HCT116 (cell line): ENCODE data around the gene COG5.

Source experiments
- ATF3 ChIP-seq: IDR thresholded peaks from 2 replicates; pipeline ENCODE4 v1.6.1; 2012
- CEBPB ChIP-seq: IDR thresholded peaks from 2 replicates; pipeline ENCODE4 v1.6.1; 2012; ENCODE audit warnings: low read depth
- CTCF ChIP-seq, 3 experiments: fragments of 200-600 bp in 1 of 3; sonication (generic) in 1 of 3; IDR thresholded peaks in 2 of 3; conservative IDR thresholded peaks in 1 of 3; 2 replicates each; pipeline ENCODE4 v1.5.1; 2012 to 2017; ENCODE audit warnings: low read depth in 2 of 3, low read length in 2 of 3, antibody characterized with exemption in 1 of 3, borderline replicate concordance in 1 of 3, control low read depth in 1 of 3, mild to moderate bottlenecking in 1 of 3, mixed read lengths in 1 of 3, mixed run types in 1 of 3, moderate library complexity in 1 of 3; ENCODE audit not compliant: insufficient read depth in 1 of 3
- EZH2 ChIP-seq: fragments of 200-600 bp; sonication (generic); IDR thresholded peaks from 2 replicates; pipeline ENCODE4 v1.6.1; 2017; ENCODE audit warnings: antibody characterized with exemption, mixed run types
- FOSL1 ChIP-seq: IDR thresholded peaks from 2 replicates; pipeline ENCODE4 v1.6.1; 2012; ENCODE audit warnings: low read depth
- MAX ChIP-seq: IDR thresholded peaks from 2 replicates; pipeline ENCODE4 v1.6.1; 2012
- POLR2A ChIP-seq: IDR thresholded peaks from 2 replicates; pipeline ENCODE4 v1.7.0; 2011; ENCODE audit warnings: borderline replicate concordance; ENCODE audit not compliant: insufficient read depth, insufficient read length; ENCODE audit errors: extremely low read depth
- POLR2AphosphoS5 ChIP-seq: IDR thresholded peaks from 2 replicates; pipeline ENCODE4 v1.6.1; 2011; ENCODE audit warnings: mild to moderate bottlenecking, low read depth, low read length, moderate library complexity
- RAD21 ChIP-seq: IDR thresholded peaks from 2 replicates; pipeline ENCODE4 v1.6.1; 2012; ENCODE audit warnings: low read depth, mild to moderate bottlenecking
- SIN3A ChIP-seq: IDR thresholded peaks from 2 replicates; pipeline ENCODE4 v1.6.1; 2012; ENCODE audit warnings: low read depth
- ZBTB33 ChIP-seq: IDR thresholded peaks from 2 replicates; pipeline ENCODE4 v1.6.1; 2011; ENCODE audit warnings: mild to moderate bottlenecking, low read length, moderate library complexity; ENCODE audit not compliant: insufficient replicate concordance; ENCODE audit errors: extremely low read depth
- TF ChIP-seq, protein P1 (sequence below): IDR thresholded peaks from 2 replicates; pipeline ENCODE4 v1.6.1; 2012; ENCODE audit warnings: low read depth

DNA sequence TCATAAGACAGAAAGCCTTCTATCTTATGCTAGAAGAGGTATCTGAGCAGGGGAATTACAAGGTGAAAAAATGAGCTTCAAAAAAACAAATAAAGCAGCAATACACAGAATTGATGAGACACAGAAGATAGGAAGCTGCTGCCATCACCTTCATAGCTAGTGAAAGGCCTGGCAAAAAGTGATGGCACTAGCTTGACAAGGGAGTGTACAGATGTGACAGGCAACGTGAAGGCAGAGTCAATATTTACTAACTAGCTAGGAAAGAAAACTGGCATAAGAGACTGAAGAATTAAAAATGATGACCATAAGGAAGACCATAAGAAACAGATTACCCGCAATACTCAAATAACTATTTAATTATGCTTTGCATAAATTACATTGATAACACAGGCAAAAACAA lies 84.4 kb downstream of the COG5 start:
- no peak for TF ChIP-seq CTCF (IDR thresholded peaks at IDR 0.05 in 2 of 3, conservative IDR thresholded peaks at IDR 0.05 in 1 of 3; ENCODE audit: borderline replicate concordance in 1 of 3, insufficient read depth in 1 of 3, low read depth in 2 of 3, low read length in 2 of 3)
- TF ChIP-seq POLR2A, result no peak
- no peak for TF ChIP-seq EZH2
- no peak for TF ChIP-seq FOSL1
- no peak for TF ChIP-seq MAX
- TF ChIP-seq, protein P1, sequence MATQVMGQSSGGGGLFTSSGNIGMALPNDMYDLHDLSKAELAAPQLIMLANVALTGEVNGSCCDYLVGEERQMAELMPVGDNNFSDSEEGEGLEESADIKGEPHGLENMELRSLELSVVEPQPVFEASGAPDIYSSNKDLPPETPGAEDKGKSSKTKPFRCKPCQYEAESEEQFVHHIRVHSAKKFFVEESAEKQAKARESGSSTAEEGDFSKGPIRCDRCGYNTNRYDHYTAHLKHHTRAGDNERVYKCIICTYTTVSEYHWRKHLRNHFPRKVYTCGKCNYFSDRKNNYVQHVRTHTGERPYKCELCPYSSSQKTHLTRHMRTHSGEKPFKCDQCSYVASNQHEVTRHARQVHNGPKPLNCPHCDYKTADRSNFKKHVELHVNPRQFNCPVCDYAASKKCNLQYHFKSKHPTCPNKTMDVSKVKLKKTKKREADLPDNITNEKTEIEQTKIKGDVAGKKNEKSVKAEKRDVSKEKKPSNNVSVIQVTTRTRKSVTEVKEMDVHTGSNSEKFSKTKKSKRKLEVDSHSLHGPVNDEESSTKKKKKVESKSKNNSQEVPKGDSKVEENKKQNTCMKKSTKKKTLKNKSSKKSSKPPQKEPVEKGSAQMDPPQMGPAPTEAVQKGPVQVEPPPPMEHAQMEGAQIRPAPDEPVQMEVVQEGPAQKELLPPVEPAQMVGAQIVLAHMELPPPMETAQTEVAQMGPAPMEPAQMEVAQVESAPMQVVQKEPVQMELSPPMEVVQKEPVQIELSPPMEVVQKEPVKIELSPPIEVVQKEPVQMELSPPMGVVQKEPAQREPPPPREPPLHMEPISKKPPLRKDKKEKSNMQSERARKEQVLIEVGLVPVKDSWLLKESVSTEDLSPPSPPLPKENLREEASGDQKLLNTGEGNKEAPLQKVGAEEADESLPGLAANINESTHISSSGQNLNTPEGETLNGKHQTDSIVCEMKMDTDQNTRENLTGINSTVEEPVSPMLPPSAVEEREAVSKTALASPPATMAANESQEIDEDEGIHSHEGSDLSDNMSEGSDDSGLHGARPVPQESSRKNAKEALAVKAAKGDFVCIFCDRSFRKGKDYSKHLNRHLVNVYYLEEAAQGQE, result no peak
- TF ChIP-seq ZBTB33, result no peak
- TF ChIP-seq POLR2AphosphoS5, result no peak
- no peak for TF ChIP-seq SIN3A
- TF ChIP-seq CEBPB, result no peak
- TF ChIP-seq ATF3, result no peak
- no peak for TF ChIP-seq RAD21
